Left forelimb (tissue), 1 donor: Measurements from ENCODE around the gene NARS2.

Source experiments
- DNase-seq: peaks from one replicate; pipeline ENCODE4 v3.0.0-alpha.2; 2018; ENCODE audit warnings: low spot score

Gene NARS2

GRCh38 chr11:78414321-78415051 lies 160.2 kb downstream of the NARS2 start:
- DNase-seq, result no peak

- DNase-seq, result no peak
Observed at GRCh38 chr11:78408619-78409018, 166.0 kb downstream of the NARS2 start.

- DNase-seq, result no peak
Observed at GRCh38 chr11:78406568-78407196, 168.0 kb downstream of the NARS2 start.

- DNase-seq, result no peak
Observed at GRCh38 chr11:78405805-78406204, 168.9 kb downstream of the NARS2 start.

- DNase-seq, result no peak
Observed at GRCh38 chr11:78403781-78404180, 170.9 kb downstream of the NARS2 start.

GRCh38 chr11:78402847-78403246 lies 171.8 kb downstream of the NARS2 start:
- DNase-seq, result no peak

- DNase-seq, result no peak
Observed at GRCh38 chr11:78400702-78401101, 174.0 kb downstream of the NARS2 start.

- DNase-seq, result no peak
Observed at GRCh38 chr11:78400116-78400515, 174.5 kb downstream of the NARS2 start.

GRCh38 chr11:78399136-78399535 lies 175.5 kb downstream of the NARS2 start:
- DNase-seq, result no peak

- no peak for DNase-seq
Observed at GRCh38 chr11:78398715-78399114, 175.9 kb downstream of the NARS2 start.

- DNase-seq, result no peak
Observed at GRCh38 chr11:78397398-78397797, 177.3 kb downstream of the NARS2 start.

GRCh38 chr11:78395597-78395996 lies 179.1 kb downstream of the NARS2 start:
- no peak for DNase-seq

GRCh38 chr11:78392854-78393253 lies 181.8 kb downstream of the NARS2 start:
- no peak for DNase-seq

- no peak for DNase-seq
Observed at GRCh38 chr11:78391424-78391823, 183.2 kb downstream of the NARS2 start.

GRCh38 chr11:78390809-78391208 lies 183.9 kb downstream of the NARS2 start:
- no peak for DNase-seq

GRCh38 chr11:78386215-78386941 lies 188.3 kb downstream of the NARS2 start:
- DNase-seq, result no peak
